MCF 10A (cell line): ENCODE results near the gene LMNA. TPM values are rescaled to one million over a fixed set of nuclear protein-coding genes. Genes with fewer than 3 reads are reported as not detected.
"Not testable (repeated sequence)": the region's sequence is repeated elsewhere in the genome, so short reads cannot be mapped to it uniquely, and the experiment has no call there.

ENCODE experiments used
- BruUV-seq: library from RNA; stranded (reverse); fragments of 400-500 nt; replicated peaks from 2 replicates; lab custom pipeline; 2021; lab: Mats Ljungman, UMichigan
- CTCF ChIA-PET: fragments of 300-600 bp; sonication (Branson Sonifier 250); formaldehyde crosslinking; extraction: SDS; loops from one replicate; lab custom pipeline; 2021; ENCODE audit warnings: antibody characterized with exemption, inconsistent platforms; lab: Yijun Ruan, JAX
- POLR2A ChIA-PET: fragments of 300-600, 350-650 bp; sonication (Branson Sonifier 250); formaldehyde crosslinking; extraction: SDS; loops from one replicate; lab custom pipeline; 2020; ENCODE audit warnings: antibody characterized with exemption, inconsistent platforms; lab: Yijun Ruan, JAX
- DNase-seq: peaks from one replicate; pipeline ENCODE4 v3.0.0-alpha.2; 2018; ENCODE audit not compliant: unreplicated experiment
- H3K27ac Mint-ChIP-seq: one replicate; pipeline ENCODE4 v1.8.0; 2022; ENCODE audit warnings: mild to moderate bottlenecking, low read depth, mixed read lengths; ENCODE audit not compliant: unreplicated experiment
- H3K27me3 Mint-ChIP-seq: one replicate; pipeline ENCODE4 v1.8.0; 2022; ENCODE audit warnings: mixed read lengths; ENCODE audit not compliant: insufficient read depth, unreplicated experiment
- H3K36me3 Mint-ChIP-seq: one replicate; pipeline ENCODE4 v1.8.0; 2022; ENCODE audit warnings: mild to moderate bottlenecking, moderate library complexity, mixed read lengths; ENCODE audit not compliant: insufficient read depth, unreplicated experiment
- H3K4me1 Mint-ChIP-seq: one replicate; pipeline ENCODE4 v1.8.0; 2022; ENCODE audit warnings: mixed read lengths; ENCODE audit not compliant: insufficient read depth, unreplicated experiment
- H3K4me3 Mint-ChIP-seq: one replicate; pipeline ENCODE4 v1.8.0; 2022; ENCODE audit warnings: mild to moderate bottlenecking, moderate library complexity, mixed read lengths; ENCODE audit not compliant: unreplicated experiment
- H3K9me3 Mint-ChIP-seq: one replicate; pipeline ENCODE4 v1.8.0; 2022; ENCODE audit warnings: mixed read lengths; ENCODE audit not compliant: unreplicated experiment
- CTCF ChIP-seq: fragments of 200-600 bp; IDR thresholded peaks from one replicate; pipeline ENCODE4 v1.8.0; 2022; ENCODE audit warnings: antibody characterized with exemption, mild to moderate bottlenecking; ENCODE audit not compliant: unreplicated experiment
- intact Hi-C: fragments of 100-400 bp; cut with micrococcal nuclease; formaldehyde crosslinking; loops from 2 replicates; pipeline ENCODE4 v1.14.1; 2022
- total RNA-seq: library from RNA; stranded (reverse); gene quantifications from 2 replicates; pipeline ENCODE4 v1.2.3, GENCODE V29; 2022

LMNA gene
- total RNA-seq, 1 experiment from 2014 or later = 716 TPM

- H3K36me3 Mint-ChIP-seq = peaks cover 45% of the 10 kb centered on the region
- H3K27ac Mint-ChIP-seq = peak overlapping the region; percentile 96
- H3K9me3 Mint-ChIP-seq = no peaks in the 10 kb centered on the region
- POLR2A ChIA-PET = interaction anchor here (0.6 to 25.7 kb wide), 10 partner anchors 9 to 386 kb away, joined by 3 to 960 read pairs (median 5); partner anchors contain the start of genes KHDC4, LMNA, PMF1 and SMG5
- H3K4me1 Mint-ChIP-seq = peaks cover 90% of the 10 kb centered on the region
- TSS peak; percentile 91 for BruUV-seq
- H3K4me3 Mint-ChIP-seq = peak overlapping the region; percentile 79
- TF ChIP-seq CTCF = no peak
- H3K27me3 Mint-ChIP-seq = no peaks in the 10 kb centered on the region
- DNase-seq = peak; percentile 80
- intact Hi-C loops = no loop called here
- CTCF ChIA-PET = interaction anchor here (0.6 to 46.2 kb wide), 7 partner anchors 7 to 1428 kb away, joined by 3 to 1892 read pairs (median 5); partner anchors contain the start of genes LMNA and MEX3A
Measured at GRCh38 chr1:156124557-156125483, 10.3 kb downstream of the LMNA start.

GRCh38 chr1:156125544-156125943, 11.0 kb downstream of the LMNA start:
- POLR2A ChIA-PET = interaction anchor here (0.6 to 25.7 kb wide), 10 partner anchors 8 to 192 kb away, joined by 3 to 960 read pairs (median 5); partner anchors contain the start of genes KHDC4, LMNA, PMF1 and SLC25A44
- H3K36me3 Mint-ChIP-seq = peaks cover 45% of the 10 kb centered on the region
- H3K9me3 Mint-ChIP-seq, intact Hi-C loops, BruUV-seq, DNase-seq, H3K27me3 Mint-ChIP-seq: not testable (repeated sequence)
- peak overlapping the region; percentile 60 for H3K4me3 Mint-ChIP-seq
- CTCF ChIA-PET = interaction anchor here (0.6 to 46.2 kb wide), 7 partner anchors 8 to 1428 kb away, joined by 3 to 1892 read pairs (median 3); partner anchors contain the start of genes LMNA and MEX3A
- H3K27ac Mint-ChIP-seq = peak overlapping the region; percentile 96
- peaks cover 90% of the 10 kb centered on the region for H3K4me1 Mint-ChIP-seq

GRCh38 chr1:156126043-156126629, 11.6 kb downstream of the LMNA start:
- ChIA-PET POLR2A (interaction anchor here (0.7 to 25.7 kb wide), 10 partner anchors 8 to 643 kb away, joined by 3 to 960 read pairs (median 18); partner anchors contain the start of genes KHDC4, LMNA, PMF1 and SLC25A44), CTCF (interaction anchor here (0.5 to 46.2 kb wide), 8 partner anchors 9 to 1429 kb away, joined by 3 to 1892 read pairs (median 3); partner anchors contain the start of genes LMNA and MEX3A)
- peak overlapping the region; percentile 60 for H3K4me3 Mint-ChIP-seq
- peak; percentile 68 for TF ChIP-seq CTCF
- H3K36me3 Mint-ChIP-seq = peaks cover 45% of the 10 kb centered on the region
- no peaks in the 10 kb centered on the region for H3K27me3 Mint-ChIP-seq
- peaks cover 85% of the 10 kb centered on the region for H3K4me1 Mint-ChIP-seq
- H3K9me3 Mint-ChIP-seq = no peaks in the 10 kb centered on the region
- BruUV-seq = no TSS peak
- peak; percentile 100 for DNase-seq
- peak overlapping the region; percentile 96 for H3K27ac Mint-ChIP-seq
- intact Hi-C loops = loop anchor here (1.0 kb wide), 1 partner anchor 22 kb away; no protein-coding TSS in a partner anchor
